Activated CD4-positive, alpha-beta T cell treated with anti-CD3 and anti-CD28 coated beads for 1 hour (primary cell): Measurements from ENCODE around the gene BUB1.
"Not testable (repeated sequence)": the region's sequence is repeated elsewhere in the genome, so short reads cannot be mapped to it uniquely, and the experiment has no call there.

Experiments
- DNase-seq: peaks from one replicate; pipeline ENCODE4 v3.0.0-alpha.2; 2020

The BUB1 gene

DNA sequence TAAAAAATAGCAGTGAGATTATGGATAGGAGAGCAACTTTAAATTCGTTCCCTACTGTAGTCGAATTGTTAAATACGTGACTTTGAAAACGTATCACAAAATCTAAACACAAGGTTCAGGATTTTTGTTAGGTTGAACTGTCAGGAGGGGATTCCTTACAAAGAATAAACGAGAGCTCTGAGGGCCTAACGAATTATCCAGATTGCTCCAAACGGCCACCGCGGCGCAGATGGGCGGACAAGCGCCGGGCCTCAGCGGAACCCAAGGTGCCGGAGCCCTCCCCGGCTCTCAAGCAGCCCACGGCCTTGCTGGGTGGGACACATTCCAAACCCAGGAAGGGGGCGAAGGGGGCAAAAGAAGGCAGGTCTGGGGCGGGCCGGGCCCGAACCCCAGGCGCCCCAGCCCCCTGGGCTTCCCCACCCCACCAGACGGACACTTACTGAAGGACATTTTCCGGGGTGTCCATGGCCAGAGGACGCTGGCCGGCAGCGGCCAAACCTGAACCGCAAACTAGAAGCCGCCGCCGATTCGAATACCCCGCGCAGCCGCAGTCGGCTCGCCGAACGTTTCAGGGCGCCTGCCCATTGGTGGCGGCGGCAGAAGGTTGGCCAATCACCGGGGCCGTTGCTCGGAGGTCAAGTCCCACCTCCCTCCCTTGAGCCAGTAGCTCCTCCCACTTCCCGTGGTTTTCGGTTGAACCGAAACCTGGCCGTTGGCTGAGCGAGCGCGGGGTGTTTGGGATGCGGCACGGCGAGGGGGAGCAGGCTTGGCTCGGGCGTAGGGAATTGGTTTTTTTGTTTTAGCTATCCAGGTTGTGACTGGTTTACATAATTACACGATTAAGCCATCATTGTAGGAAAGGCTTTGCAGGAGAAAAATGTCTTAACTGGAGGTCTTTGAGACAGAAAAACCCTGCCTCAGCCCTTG, at the start of gene BUB1:
Gene BUB1, minus strand, starts transcription at position 534 of the 927 bp plus-strand sequence. Its CDS starts 68 bp downstream, at position 466.
- DNase-seq: peak; percentile 92

GRCh38 chr2:110726285-110726684, 48.4 kb upstream of the BUB1 start:
- DNase-seq: no peak

GRCh38 chr2:110725859-110726258, 48.0 kb upstream of the BUB1 start:
- no peak for DNase-seq

DNA sequence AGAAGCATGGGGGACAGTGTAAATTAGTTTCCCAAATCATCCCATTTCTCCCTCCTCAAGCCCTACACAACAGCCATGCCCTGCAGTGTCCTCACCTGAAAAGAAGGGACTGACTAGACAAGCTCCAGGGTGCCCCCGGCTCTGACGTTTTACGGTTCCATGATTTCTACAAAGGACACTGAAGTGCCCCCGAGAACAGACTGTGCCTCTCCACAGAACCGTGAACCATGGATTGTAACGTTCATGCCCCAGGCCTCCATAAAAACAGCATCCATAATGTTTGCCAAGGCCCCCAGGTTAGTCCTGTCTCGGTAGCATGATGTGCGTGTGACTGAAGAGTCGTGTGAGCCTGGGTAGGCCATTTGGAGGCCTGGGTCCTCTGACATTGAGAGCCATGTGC, 47.5 kb upstream of the BUB1 start:
- DNase-seq: no peak

GRCh38 chr2:110724820-110725219, 47.0 kb upstream of the BUB1 start:
- DNase-seq: no peak

DNA sequence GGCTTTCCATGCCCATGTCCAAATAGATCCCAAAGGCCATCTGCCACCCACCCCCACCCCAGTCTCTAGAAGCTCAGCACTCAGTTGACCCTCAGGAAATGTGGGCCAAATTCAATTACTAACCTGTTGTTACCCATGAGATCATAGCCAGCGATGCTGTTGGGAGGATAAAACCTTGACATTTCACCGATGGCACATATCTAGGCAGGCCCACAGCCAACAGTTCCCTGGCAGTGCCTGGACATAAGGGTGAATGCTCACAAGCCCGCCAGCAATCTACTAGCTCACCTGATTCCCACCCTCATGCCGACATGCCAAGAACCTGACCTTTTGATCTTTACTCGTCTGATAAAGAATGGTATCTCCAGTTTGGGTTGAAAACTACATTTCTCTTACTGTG, 42.7 kb upstream of the BUB1 start:
- no peak for DNase-seq

- no peak for DNase-seq
Observed at GRCh38 chr2:110718990-110719389, 41.1 kb upstream of the BUB1 start.

DNA sequence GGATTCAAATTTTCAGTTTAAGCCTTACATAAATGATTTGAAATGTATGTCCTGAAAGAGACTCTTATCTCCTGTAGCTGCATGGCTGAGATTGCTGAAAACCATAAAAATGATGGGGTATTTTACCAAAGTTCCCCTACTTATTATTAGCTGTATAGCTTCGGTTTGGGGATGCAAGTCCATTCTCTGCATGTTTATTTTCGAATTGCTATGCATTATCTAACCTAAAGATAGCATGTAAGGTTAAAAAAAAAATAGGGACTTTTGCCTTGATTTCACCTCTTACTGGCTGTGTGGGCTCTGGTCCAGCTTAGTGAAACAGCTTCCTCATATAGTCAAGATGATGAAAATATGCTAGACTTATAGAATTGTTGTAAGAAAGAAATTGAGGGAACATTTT, 40.5 kb upstream of the BUB1 start:
- DNase-seq: no peak

- no peak for DNase-seq
Observed at GRCh38 chr2:110717734-110718133, 39.9 kb upstream of the BUB1 start.

DNA sequence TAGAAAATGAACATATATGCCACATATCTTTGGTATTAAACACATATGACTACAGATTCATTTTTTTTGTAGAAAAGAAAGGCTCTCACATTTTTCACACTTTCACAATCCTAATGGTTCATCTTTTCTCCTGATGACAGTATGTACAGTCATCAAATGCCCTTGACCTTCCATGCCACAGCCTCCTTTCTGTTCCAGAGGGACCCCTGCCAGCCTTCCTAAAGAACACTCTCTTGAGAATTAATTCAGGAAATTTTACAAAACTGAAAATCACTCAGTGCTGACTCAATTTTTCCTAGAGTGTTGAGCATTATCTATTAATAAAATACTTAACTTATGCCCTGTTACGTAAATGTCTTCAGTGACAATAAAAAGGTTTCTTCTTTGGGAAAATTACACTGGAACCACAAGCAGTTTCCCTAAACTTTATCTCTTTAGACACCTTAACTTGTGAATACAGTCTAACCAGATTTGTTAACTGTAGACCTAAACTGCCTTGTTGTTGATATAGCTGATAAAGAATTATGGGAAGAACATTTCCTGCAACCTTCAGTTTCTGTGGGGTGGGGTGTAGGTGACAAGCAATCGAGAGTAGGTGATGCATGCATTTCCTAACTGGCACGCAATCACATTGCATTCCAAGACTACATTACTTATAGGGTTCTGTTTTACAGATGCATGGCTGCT, 39.2 kb upstream of the BUB1 start:
- no peak for DNase-seq

GRCh38 chr2:110714452-110715224, 36.8 kb upstream of the BUB1 start:
- DNase-seq: no peak

- no peak for DNase-seq
Observed at GRCh38 chr2:110713513-110714362, 35.9 kb upstream of the BUB1 start.

GRCh38 chr2:110712737-110713136, 34.9 kb upstream of the BUB1 start:
- no peak for DNase-seq

DNA sequence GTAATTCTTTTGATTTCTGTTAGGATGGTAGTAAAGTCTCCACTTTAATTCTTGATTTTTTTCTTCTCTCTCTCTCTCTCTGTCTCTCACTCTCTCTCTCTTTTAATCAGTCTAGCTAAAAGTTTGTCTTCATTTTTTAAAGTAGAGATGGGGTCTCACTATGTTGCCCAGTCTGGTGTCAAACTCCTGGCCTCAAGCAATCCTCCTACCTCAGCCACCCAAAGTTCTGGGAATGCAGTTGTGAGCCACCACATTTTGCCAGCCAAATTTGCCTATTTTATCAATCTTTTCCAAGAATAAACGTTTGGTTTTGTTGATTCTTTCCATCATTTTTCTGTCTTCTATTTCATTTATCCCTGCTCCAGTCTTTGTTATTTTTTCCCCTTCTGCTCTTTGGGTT, 30.6 kb upstream of the BUB1 start:
- DNase-seq: no peak

DNA sequence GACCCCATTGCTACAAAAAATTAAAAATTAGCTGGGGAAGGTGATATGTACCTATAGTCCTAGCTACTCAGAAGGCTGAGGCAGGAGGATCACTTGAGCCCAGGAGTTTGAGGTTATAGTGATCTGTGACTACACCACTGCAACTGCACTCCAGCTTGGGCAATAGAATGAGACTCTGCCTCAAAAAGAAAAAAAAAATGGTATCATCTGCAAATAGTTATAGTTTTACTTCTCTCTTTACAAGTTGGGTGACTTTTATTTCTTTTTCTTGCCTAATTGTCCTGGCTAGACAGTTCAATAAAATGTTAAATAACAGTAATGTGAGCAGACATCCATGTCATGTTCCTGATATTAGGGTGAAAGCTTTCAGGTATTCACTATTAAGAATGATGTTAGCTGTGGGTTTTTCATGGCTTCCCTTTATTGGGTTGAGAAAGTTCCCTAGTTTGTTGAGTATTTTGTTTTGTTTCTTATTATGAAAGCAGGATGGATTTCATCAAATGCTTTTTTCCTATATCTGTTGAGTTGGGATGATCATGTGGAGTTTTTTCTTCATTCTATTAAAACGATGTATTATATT, 29.6 kb upstream of the BUB1 start:
- DNase-seq: no peak

GRCh38 chr2:110702514-110703380, 24.9 kb upstream of the BUB1 start:
- DNase-seq: no peak

DNA sequence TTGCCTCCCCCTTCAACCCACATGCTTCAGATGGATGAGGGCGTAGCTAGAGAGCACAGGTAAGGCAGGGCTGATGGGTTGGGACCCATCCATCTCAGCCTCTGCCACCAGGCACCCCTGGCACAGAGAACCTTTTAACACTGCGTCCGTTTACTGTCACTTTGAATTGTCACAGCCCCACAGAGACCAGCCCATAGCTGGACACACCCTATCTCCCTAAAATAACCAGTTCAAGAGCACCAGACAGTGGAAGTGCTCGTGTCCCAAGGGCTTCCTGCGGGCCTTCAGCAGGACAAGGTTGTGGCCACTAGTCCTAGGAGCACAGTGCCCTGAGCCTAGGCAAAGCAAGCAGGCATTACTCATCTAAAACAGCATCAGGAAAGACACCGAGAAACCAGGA, 20.4 kb upstream of the BUB1 start:
- DNase-seq: not testable (repeated sequence)

DNA sequence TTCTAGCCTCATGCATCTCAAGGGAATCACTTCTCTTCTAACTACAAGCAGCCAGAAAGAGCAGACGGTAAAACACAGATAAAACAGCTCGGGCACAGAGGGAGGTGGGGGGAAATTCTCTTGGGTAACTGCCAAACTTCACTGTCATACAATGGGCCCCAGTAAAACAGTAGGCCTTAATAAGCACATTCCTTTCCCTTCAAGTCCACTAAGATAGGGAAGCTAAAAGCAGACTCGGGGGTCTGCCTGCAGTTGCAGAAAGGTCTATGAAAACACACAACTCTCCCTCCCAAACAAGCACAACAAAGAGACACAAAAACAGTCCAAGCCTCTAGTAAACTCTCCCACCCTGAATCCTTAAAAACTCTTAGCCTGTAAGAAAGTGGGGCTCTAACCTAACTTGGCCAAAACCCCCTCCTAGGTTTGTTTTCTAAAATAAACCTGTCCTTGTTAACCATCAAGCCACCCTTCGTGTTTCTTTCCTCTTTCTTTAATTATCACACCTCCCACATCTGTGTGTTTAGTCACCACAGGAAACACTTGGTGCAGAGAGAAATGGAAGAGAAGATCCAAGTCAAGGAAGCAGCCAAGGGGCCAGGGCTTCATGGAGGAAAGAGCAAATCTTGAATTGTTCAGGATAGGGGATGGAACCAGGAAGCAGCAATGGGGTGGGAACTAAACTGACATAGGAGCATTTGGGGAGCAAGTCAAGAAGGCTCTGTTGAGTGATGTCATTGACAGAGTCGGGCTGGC, 17.5 kb upstream of the BUB1 start:
- DNase-seq: not testable (repeated sequence)

DNA sequence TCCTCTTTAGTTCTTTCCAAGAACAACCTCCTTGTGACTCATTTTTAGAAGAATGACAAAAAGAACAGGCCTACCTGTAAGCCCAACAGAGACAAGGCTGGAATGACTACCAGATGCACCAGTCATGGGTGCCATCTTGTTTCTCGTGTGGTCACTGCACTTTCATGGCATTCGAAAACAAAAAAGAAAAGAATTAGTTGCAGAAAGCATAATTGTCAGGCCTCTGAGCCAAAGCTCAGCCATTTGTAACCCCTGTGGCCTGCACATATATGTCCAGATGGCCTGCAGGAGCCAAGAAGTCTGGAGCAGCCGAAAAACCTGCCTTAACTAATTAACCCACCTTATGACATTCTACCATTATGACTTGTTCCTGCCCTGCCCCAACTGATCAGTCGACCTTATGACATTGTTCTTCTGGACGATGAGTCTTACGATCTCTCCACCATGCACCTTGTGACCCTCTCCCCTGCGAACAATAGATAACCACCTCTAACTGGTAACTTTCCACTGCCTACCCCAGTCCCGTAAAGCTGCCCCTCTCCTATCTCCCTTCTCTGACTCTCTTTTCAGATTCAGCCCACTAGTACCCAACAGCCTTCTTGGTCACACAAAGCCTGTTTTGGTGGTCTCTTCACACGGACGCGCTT, 13.9 kb upstream of the BUB1 start:
- DNase-seq: no peak
